ENCODE data around the gene GIMAP4.
"Not testable (repeated sequence)": the region's sequence is repeated elsewhere in the genome, so short reads cannot be mapped to it uniquely, and the experiment has no call there.

GIMAP4 gene

DNA sequence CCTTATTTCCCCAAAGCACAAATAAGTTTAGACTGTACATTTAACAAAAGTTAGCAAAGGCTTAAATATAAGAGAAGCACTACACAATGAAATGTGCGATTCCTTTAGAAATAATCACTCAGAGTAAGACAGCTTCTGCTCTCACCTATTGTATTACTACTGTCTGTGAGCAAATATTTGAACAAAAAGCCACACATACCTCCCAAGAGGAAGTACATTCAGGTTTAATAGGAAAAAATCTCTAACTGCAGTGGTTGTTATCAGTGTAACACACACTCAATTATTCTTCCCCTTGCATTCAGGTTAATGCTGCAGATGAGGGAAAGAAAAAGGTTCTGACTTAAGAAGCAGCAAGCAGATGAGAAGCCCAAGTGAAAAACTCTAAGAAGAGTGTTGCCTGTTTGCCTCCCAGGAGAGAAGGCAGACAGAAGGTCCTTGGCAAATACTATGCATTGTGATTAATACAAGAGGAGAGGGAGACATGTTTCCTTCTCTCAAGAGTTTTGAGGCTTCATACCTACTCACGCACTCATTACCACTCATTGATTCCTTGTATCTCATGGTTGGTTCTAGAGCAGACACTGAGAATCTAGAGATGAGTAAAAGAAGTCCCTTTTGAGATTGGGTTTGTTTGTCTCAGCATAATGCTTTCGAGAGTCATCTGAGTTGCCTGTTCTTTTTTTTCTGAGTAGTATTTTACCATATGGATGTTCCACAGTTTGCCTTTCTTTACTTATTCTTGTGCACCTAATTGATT lies 13.6 kb downstream of the GIMAP4 start:
- no peak for DNase-seq (ENCODE audit: low read depth in 2 of 2)

DNA sequence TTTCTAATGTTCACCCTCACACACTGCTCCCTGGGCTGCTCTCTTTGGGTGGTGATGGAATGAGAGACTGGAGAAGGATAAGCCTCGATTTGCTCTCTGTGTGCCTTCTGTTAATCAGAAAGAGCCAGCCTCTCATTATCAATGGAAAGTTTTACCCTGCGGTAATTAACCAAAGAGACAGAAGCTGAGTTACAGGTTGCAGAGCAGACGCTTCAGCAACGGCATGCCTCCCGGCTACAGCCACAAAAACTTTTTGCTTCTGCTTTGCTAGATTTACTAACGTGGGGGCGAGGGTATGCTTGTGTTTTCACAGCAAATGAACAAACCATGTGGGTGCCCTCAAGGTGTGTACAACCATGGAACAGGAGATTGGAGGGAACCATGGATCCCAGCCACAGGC lies 18.0 kb downstream of the GIMAP4 start:
- DNase-seq (ENCODE audit: low read depth in 2 of 2): no peak

DNA sequence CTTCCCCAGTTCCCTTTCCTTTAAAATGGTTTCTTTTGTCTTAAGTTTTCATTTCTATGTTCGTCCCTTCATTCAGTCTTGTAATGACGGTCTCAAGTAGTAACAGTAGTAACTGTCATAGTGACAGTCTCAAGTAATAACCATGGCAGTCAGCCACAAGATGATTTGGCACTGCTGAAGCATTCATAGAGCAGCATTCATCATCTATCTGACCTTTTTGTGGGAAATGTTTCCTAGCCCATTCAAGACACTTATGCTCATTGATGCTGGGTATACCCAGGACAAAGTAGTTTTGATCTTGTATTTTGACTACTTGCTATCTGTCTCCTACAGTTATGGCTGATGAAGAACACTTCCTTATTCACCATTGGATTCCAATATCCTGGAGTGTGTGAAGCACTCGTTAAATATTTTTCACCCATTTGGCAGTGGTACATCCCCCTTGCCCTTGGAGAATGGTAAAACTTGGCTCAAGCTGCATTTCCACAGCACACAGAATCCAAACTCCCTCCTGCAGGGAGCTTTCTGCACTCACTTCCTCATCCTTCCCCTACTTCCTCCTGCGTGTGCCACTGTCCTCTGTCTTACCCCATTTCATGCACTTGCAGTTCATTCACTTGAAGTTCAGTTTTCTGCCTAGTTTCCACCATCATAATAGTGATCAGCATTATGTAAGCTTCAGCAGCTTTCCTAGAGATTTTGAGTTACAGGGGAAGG lies 19.0 kb downstream of the GIMAP4 start:
- DNase-seq (ENCODE audit: low read depth in 2 of 2): no peak

DNA sequence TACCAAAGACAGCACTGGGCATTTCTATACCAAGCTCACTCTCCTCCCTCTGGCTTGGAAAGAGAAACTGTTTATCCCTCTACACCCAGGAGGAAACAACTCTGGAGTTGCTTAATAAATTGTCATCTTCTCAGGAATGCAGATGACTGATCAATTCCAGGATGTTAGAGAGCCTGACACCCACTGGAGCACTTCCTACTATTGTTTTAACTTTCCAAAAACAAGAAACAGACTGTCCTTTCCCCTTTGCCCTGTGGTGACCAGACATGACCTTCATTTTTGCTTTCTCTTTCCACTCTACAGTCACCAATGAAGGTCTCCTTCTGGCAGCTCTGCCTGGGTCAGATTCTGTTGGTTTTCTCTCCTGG lies 19.6 kb downstream of the GIMAP4 start:
- no peak for DNase-seq (ENCODE audit: low read depth in 2 of 2)

DNA sequence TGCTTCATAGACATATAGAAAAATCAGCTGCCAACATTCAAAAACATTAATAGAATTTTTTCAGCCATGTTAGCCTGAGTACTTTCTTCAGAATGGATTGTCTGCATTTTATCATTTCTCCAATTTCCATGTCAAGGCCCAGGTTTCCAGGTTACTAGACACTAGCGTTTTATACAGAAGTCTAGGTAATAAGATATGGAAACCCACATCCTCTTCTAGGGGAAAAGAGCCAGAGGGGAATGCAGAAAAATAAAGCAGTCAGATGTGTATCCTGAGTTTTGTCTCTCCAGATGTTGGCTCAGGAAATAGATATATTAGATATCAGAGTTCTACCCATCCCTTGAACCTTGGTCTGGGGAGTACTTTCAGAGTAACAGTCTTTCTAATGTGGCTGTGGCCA lies 20.4 kb downstream of the GIMAP4 start:
- no peak for DNase-seq (ENCODE audit: low read depth in 2 of 2)

DNA sequence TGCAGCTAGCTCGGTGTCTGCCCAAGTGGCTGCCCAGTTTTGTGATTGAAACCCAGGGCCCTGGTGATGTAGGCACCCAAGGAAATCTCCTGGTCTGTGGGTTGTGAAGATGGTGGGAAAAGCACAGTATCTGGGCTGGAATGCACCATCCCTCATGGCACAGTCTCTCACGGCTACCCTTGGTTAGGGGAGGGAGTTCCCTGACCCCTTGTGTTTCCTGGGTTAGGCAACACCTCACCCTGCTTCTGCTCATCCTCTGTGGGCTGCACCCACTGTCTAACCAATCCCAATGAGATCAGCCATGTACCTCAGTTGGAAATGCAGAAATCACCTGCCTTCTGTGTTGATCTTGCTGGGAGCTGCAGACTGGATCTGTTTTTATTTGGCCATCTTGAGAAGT lies 27.6 kb downstream of the GIMAP4 start:
- no peak for DNase-seq (ENCODE audit: low read depth in 2 of 2)

DNA sequence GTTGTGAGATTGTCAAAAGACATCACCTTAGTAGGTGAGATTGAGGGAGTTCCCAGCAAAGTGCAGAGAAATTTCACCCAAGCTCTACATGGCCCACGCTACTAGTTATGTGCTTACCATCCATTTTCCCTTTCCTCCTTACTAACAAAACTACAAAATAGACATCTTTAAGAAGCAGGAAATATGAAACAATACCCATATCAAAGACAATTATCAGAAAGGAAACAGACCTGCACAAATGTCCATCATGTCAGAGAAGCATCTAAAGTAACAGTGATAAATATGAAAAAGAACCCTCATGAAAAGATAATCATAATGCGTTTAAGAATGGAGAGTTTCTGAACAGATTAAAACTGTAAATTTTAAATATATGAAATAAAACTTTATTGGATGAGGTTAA lies 28.2 kb downstream of the GIMAP4 start:
- no peak for DNase-seq (ENCODE audit: low read depth in 2 of 2)

DNA sequence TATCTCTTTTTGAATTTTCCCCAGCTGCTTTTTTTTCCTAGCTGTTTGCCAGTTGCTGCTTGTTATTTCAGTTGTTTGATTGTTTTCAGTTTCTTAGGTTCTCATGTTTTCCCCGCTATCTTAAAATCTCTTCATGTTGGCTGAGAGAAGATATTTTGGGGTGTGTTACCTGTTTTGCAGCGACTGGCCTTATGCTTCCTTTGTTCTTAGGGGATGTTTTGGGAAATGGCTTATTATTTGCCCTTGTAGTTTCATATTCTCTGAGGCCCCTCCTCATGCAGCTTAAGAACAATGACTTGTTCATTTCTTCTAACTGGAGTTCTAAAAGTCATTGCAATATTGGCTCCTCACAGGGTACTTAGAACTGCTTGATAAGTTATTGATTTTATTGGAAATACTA lies 36.4 kb downstream of the GIMAP4 start:
- DNase-seq (ENCODE audit: low read depth in 2 of 2): not testable (repeated sequence)

DNA sequence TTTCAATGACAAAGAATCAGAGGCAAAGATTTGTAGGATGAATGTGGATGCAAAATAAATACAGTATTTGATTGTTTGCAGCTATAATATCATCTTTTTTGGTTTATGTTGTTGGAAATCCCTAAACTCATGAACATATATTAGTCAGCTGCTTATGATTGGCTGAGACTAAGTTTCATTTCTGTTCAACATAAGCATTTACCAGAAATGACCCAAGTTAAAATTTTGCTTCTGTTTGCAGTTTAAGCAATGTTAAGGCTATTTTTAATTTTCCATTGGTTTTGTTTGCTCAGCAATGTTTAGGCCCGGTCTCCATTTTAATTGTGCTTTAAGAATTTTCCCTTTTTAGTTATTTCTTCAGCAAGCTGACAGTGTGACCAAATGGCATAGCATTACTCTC lies 43.0 kb downstream of the GIMAP4 start:
- no peak for DNase-seq (ENCODE audit: low read depth in 2 of 2)

DNA sequence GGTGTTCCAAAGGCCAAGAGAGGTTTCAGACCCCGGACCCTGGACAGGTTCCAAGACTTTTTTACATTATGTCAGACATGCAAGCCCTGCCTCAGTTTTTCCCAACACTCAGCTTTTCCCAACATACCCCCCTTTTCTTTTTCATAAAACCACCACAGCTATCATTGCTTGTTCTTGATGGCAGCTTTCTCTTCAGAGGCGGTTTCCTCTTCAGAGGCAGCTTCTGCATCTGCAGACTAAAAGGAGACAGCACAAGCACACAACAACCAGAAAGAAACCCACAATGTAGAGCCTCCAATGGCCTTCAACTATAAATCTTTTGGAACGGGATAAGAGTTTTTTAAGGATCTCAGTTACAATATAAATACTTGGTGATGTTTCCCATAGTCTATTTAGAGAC lies 45.7 kb downstream of the GIMAP4 start:
- no peak for DNase-seq (ENCODE audit: low read depth in 2 of 2)

DNA sequence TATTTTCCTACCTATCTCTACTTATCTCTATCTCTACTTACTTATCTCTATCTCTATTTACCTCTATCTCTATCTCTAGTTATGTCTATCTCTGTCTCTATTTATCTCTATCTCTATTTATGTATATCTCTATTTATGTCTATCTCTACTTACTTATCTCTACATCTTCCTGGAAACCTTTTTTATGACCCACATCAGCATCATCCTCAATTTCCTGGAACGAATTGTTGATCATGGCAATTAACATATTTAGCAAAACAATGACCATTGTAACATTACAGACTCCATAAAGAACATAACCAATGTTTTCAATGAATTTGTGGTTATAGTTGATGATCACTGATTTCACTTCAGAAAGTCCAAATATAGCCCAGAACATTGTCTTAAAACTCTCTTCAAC lies 46.7 kb downstream of the GIMAP4 start:
- DNase-seq (ENCODE audit: low read depth in 2 of 2): no peak

DNA sequence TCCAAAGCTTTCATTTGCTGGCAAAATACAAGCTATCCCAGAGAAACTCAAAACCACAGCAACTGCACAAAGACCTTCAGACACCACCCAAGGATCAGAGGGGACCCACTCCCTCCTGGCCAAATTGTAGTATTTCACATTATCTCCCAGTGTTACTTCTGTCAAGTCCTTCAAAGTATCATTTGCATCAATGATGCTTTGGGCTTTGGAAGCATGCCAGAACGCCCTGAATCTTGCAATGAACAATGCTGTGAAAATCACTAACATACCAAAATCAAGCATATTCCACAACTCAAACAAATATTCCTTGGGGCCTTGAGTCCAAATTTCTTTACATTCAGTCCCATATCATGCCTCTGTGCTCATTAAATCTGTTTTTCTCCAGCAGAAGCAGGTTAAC lies 47.2 kb downstream of the GIMAP4 start:
- DNase-seq (ENCODE audit: low read depth in 2 of 2): not testable (repeated sequence)

DNA sequence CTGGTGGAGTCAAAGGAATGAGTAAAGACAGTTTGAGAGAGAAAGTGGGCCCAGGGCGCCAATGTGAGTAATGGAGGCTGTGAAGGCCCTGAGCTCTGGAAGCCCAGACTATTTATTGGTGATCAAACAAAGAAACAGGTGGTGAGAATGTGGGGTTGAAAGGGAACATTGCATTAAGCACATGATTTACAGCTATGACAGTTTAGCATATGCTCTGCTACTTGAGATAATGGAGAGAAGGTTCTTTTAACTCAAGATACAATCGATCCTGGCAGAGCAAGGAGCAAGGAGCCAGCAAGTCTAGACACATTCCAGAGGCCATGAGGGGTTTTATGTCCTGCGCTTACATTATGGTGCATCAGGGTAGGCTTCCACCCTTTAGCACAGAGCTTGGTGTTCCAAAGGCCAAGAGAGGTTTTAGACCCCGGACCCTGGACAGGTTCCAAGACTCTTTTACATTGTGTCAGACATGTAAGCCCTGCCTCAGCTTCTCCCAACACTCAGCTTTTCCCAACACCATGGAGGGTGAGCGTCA lies 48.1 kb downstream of the GIMAP4 start:
- not testable (repeated sequence) for DNase-seq (ENCODE audit: low read depth in 2 of 2)

DNA sequence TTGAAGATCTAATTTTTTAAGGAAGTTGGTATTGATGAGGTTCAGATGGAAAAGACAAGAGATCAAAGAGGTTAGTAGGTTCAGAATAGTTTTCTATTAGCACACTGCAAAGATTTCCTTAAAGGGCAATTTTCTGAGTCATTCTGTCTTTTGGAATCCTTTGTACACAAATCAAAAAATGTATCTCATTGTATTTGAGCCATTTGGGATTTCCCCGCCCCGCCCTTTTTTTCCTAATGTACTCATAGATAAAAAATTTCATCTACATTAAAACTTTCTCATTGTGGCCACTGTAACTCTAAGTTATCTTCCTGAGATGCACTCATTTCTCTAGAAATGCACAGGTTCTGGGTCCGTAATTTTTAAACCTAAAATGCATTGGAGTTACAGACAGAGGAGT lies 52.9 kb downstream of the GIMAP4 start:
- DNase-seq (ENCODE audit: low read depth in 2 of 2): no peak

DNA sequence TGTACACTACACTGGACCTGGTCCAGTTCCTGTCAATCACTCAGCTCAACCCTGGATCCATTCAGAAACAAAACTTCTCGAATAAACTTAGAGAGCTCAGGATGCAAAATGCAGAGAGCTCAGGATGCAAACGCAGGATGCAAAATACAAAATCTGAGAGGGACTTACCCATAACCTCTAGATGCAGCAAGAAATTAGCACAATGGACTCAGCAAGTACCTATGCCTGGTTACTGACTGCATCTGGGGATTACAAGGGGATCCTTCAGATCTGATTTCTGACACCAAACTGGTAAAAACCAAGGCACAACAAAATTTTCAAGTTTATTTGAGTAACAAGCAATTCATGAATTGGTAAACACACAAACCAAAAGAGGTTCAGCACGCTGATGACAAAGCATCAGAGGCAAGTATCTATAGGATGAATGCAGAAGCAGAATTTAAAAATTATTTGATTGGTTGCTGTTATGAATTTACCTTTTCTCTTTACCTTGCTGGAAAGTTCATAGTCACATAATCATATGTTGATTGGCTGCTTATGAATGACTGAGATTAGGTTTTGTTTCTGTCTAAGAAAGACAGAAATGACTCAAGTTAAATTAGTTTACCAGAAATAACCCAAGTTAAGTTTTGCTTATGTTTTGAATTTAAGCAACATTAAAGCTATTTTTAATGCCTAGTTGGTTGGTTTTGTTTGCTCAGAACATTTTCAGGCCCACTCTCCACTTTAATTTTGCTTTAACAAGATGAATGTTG lies 53.6 kb downstream of the GIMAP4 start:
- no peak for DNase-seq (ENCODE audit: low read depth in 2 of 2)

DNA sequence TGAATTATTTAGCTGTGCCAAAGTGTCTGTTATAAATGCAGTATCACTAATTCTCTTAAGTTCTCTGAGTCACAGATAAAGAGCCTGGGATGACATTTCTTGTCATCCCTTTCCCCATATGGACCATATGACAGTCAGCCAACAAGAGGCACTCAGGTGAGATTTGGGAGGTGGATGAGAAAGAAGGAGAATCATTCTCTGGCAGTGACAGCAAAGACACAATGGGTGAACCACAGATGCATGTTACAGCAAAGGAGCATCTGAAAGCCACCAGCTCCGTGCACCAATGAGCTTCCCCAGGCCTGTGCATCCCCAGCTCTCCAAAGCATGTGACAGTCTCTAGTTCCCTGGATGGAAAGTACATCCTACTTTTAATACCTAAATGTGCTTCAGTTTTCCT lies 54.2 kb downstream of the GIMAP4 start:
- no peak for DNase-seq (ENCODE audit: low read depth in 2 of 2)
